ENCODE data around the gene ZBTB46.

Gene ZBTB46

DNA sequence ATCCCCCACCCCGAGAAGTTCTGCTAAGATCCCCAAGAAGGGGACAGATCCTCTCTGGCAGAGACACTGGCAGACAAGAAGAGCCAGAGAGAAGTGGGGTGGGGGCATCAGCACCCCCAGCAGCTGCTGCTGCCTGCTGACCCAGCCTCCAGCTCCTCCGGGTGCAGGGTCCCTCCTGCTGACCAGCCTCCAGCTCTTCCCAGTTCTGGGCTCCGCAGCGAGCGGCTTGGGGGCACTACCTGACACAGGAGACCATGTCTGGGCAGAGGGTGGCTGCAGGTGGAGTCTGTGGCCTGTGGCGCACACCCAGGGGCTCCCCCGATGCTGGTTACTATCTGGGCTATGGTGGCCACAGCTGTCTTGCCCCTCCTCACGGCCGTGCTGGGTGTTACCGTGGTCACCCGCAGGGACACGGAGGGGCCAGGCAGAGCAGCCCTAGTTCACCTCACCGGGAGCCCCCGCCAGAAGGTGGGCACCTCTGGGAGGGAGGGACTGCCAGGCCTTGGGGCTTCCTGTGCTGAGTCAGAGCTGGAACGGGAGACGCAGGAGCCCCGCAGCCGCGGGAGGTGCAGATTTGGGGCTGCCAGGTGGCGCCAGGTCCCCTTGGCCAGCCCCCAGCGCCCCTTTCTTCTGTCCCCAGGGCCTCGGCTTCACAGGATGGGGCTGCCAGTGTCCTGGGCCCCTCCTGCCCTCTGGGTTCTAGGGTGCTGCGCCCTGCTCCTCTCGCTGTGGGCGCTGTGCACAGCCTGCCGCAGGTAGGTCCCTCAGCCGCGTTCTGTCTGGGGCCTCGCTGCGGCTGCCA lies 94.0 kb downstream of the ZBTB46 start:
- TF ChIP-seq, protein P1, sequence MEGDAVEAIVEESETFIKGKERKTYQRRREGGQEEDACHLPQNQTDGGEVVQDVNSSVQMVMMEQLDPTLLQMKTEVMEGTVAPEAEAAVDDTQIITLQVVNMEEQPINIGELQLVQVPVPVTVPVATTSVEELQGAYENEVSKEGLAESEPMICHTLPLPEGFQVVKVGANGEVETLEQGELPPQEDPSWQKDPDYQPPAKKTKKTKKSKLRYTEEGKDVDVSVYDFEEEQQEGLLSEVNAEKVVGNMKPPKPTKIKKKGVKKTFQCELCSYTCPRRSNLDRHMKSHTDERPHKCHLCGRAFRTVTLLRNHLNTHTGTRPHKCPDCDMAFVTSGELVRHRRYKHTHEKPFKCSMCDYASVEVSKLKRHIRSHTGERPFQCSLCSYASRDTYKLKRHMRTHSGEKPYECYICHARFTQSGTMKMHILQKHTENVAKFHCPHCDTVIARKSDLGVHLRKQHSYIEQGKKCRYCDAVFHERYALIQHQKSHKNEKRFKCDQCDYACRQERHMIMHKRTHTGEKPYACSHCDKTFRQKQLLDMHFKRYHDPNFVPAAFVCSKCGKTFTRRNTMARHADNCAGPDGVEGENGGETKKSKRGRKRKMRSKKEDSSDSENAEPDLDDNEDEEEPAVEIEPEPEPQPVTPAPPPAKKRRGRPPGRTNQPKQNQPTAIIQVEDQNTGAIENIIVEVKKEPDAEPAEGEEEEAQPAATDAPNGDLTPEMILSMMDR (IDR thresholded peaks at IDR 0.05), result no peak

GRCh38 chr20:63735859-63736718 lies 95.0 kb downstream of the ZBTB46 start, which contains the start of gene LIME1:
Gene LIME1, plus strand, starts transcription at chr20:63736664. Its CDS starts 886 bp downstream, at chr20:63737550.
- TF ChIP-seq, protein P1 (IDR thresholded peaks at IDR 0.05), result no peak

GRCh38 chr20:63734946-63735858 lies 95.9 kb downstream of the ZBTB46 start:
- TF ChIP-seq, protein P1 (IDR thresholded peaks at IDR 0.05), result no peak

- TF ChIP-seq, protein P1 (IDR thresholded peaks at IDR 0.05), result no peak
Measured at GRCh38 chr20:63734111-63734945, 96.7 kb downstream of the ZBTB46 start.

DNA sequence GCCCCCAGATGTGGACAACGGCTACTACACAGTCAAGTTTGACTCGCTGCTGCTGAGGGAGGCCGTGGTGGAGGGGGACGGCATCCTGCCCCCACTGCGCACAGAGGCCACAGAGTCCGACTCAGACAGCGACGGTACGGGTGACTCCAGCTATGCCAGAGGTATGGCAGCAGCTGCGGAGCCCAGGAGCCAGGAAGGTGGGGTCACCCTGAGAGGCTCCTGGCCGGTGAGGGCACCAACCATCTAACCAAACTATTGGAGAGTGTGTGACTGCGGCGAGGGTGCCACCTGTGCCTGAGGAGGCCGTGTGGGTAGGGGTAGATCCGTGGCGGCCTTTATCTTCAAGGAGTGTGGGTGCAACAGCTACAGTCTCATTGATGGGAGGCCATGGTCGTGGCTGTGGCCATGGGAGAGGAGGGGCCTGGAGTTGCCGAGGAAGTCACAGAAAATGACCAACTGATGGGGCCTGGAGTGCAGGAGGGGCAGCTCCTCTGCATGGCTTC lies 97.4 kb downstream of the ZBTB46 start:
- TF ChIP-seq, protein P1 (IDR thresholded peaks at IDR 0.05), result no peak

DNA sequence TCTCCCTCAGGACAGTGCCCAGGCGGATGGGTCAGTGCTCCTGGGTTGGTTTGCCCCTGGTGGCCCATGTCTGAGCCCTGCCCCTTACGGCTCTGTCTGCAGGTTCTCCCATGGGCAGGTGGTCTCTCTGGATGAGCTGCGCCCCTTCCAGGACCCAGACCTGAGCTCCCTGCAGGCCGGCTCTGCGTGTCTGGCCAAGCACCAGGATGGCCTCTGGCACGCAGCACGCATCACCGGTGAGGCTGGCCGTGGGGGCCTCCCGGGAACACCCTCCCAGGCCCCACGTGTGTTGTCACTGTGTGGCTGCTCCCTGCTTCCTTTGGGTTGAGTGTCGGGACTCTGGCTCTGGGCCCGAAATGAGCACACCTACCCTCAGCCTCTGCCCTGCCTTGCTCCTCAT lies 97.9 kb downstream of the ZBTB46 start:
- TF ChIP-seq, protein P1 (IDR thresholded peaks at IDR 0.05), result no peak
